Choroid plexus epithelial cell (primary cell): ENCODE results near the gene EIF4H.

ENCODE experiments used
- DNase-seq: peaks from one replicate; pipeline ENCODE4 v3.0.0-alpha.2; 2010; ENCODE audit warnings: low read depth
- H3K4me3 ChIP-seq: 2 replicates; pipeline ENCODE4 v1.5.1; 2011; ENCODE audit warnings: low read depth, mild to moderate bottlenecking, control low read depth, low read length, moderate library complexity
- TF ChIP-seq, protein P1 (sequence below): conservative IDR thresholded peaks from 2 replicates; pipeline ENCODE4 v1.5.1; 2011; ENCODE audit warnings: low read depth, mild to moderate bottlenecking, control low read depth, inconsistent platforms, low read length, moderate library complexity

The EIF4H gene

GRCh38 chr7:74182453-74183090 is 8.4 kb downstream of the EIF4H start:
- TF ChIP-seq, protein P1, sequence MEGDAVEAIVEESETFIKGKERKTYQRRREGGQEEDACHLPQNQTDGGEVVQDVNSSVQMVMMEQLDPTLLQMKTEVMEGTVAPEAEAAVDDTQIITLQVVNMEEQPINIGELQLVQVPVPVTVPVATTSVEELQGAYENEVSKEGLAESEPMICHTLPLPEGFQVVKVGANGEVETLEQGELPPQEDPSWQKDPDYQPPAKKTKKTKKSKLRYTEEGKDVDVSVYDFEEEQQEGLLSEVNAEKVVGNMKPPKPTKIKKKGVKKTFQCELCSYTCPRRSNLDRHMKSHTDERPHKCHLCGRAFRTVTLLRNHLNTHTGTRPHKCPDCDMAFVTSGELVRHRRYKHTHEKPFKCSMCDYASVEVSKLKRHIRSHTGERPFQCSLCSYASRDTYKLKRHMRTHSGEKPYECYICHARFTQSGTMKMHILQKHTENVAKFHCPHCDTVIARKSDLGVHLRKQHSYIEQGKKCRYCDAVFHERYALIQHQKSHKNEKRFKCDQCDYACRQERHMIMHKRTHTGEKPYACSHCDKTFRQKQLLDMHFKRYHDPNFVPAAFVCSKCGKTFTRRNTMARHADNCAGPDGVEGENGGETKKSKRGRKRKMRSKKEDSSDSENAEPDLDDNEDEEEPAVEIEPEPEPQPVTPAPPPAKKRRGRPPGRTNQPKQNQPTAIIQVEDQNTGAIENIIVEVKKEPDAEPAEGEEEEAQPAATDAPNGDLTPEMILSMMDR = no peak
- no peak overlapping the region for H3K4me3 ChIP-seq
- no peak for DNase-seq

DNA sequence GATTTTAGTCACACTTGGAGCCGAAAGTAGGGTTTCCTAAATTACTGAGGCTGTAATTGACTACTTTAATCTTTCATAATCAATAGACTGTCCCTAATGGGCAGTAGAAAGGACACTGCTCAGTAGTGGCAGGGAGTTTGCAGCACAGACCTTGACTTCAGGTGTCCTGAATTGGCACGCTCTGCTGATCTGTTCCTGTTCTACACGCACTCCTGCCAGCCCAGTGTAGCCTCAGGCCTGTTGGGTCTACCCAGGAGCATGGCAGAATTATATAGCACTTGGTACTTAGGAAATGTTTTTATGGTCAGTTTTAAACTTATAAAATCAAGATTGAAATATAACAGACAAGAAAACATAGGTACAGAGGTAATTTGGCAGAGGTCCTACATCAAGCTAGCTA is 9.0 kb downstream of the EIF4H start:
- H3K4me3 ChIP-seq = no peak overlapping the region
- no peak for DNase-seq
- TF ChIP-seq, protein P1 = no peak

GRCh38 chr7:74183653-74184450 is 9.7 kb downstream of the EIF4H start:
- TF ChIP-seq, protein P1 = peak; percentile 51

DNA sequence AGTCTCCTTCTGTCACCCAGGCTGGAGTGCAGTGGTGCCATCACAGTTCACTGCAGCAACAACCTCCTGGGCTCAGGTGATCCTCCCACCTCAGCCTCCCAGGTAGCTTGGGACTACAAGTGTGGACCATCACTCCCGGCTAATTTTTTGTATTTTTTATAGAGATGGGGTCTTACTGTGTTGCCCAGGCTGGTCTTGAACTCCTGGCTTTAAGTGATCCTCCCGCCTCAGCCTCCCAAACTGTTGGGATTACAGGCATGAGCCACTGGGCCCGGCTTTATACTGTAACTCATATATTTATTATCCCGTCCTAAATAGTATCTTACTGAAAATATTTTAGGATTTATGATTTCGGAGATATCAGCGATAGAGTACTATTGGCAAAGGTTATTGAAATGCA is 10.9 kb downstream of the EIF4H start:
- TF ChIP-seq, protein P1 = no peak

More at GRCh38 chr7:74183653-74184450, 9.7 kb downstream of the EIF4H start:
- no peak overlapping the region for H3K4me3 ChIP-seq
- DNase-seq = no peak

GRCh38 chr7:74185636-74186035 is 11.5 kb downstream of the EIF4H start:
- no peak overlapping the region for H3K4me3 ChIP-seq
- DNase-seq = no peak

More for the DNA sequence above, 10.9 kb downstream of the EIF4H start:
- no peak for DNase-seq
- H3K4me3 ChIP-seq = no peak overlapping the region

GRCh38 chr7:74187915-74188675 is 13.9 kb downstream of the EIF4H start:
- no peak for DNase-seq
- TF ChIP-seq, protein P1 = no peak
- H3K4me3 ChIP-seq = no peak overlapping the region

More at GRCh38 chr7:74185636-74186035, 11.5 kb downstream of the EIF4H start:
- TF ChIP-seq, protein P1 = no peak
